ENCODE results near the gene KCNAB1.

KCNAB1 gene

GRCh38 chr3:156377266-156377665 is 256.9 kb downstream of the KCNAB1 start:
- H3K27me3 ChIP-seq (ENCODE audit: insufficient read depth, low read length): no peaks in the 10 kb centered on the region
- no peak overlapping the region for H3K27ac ChIP-seq (ENCODE audit: low read depth, low read length)
- peaks cover 22% of the 10 kb centered on the region for H3K4me1 ChIP-seq (ENCODE audit: insufficient read depth, low read length)
- WGBS: 87% methylated on average over 5 of the region's 7 CpGs
- H3K9ac ChIP-seq (ENCODE audit: low read depth, low read length): no peak overlapping the region
- H3K9me3 ChIP-seq (ENCODE audit: insufficient read depth, low read depth, low read length): no peaks in the 10 kb centered on the region
- H3K4me3 ChIP-seq (ENCODE audit: low read length): no peak overlapping the region
- H3K36me3 ChIP-seq (ENCODE audit: insufficient read depth, low read length): no peaks in the 10 kb centered on the region

- H3K9ac ChIP-seq (ENCODE audit: low read depth, low read length): no peak overlapping the region
- H3K36me3 ChIP-seq (ENCODE audit: insufficient read depth, low read length): no peaks in the 10 kb centered on the region
- no peak overlapping the region for H3K4me3 ChIP-seq (ENCODE audit: low read length)
- 91% methylated on average over 7 of the region's 7 CpGs for WGBS
- peaks cover 18% of the 10 kb centered on the region for H3K4me1 ChIP-seq (ENCODE audit: insufficient read depth, low read length)
- H3K27me3 ChIP-seq (ENCODE audit: insufficient read depth, low read length): no peaks in the 10 kb centered on the region
- H3K9me3 ChIP-seq (ENCODE audit: insufficient read depth, low read depth, low read length): no peaks in the 10 kb centered on the region
- H3K27ac ChIP-seq (ENCODE audit: low read depth, low read length): no peak overlapping the region
These were observed 257.3 kb downstream of the KCNAB1 start for GRCh38 chr3:156377718-156378117.

- H3K9me3 ChIP-seq (ENCODE audit: insufficient read depth, low read depth, low read length): no peaks in the 10 kb centered on the region
- H3K9ac ChIP-seq (ENCODE audit: low read depth, low read length): no peak overlapping the region
- H3K27me3 ChIP-seq (ENCODE audit: insufficient read depth, low read length): no peaks in the 10 kb centered on the region
- WGBS: 91% methylated on average over 3 of the region's 3 CpGs
- H3K4me1 ChIP-seq (ENCODE audit: insufficient read depth, low read length): peaks cover 6% of the 10 kb centered on the region
- H3K4me3 ChIP-seq (ENCODE audit: low read length): no peak overlapping the region
- H3K27ac ChIP-seq (ENCODE audit: low read depth, low read length): no peak overlapping the region
- no peaks in the 10 kb centered on the region for H3K36me3 ChIP-seq (ENCODE audit: insufficient read depth, low read length)
These were observed 258.5 kb downstream of the KCNAB1 start for GRCh38 chr3:156378871-156379270.

- Histone ChIP-seq H3K9me3 (ENCODE audit: insufficient read depth, low read depth, low read length) (no peaks in the 10 kb centered on the region), H3K4me3 (ENCODE audit: low read length) (no peak overlapping the region), H3K36me3 (ENCODE audit: insufficient read depth, low read length) (no peaks in the 10 kb centered on the region), H3K4me1 (ENCODE audit: insufficient read depth, low read length) (peaks cover 2% of the 10 kb centered on the region; the same call in 1 of the 2 replicates), H3K27ac (ENCODE audit: low read depth, low read length) (no peak overlapping the region), H3K27me3 (ENCODE audit: insufficient read depth, low read length) (no peaks in the 10 kb centered on the region), H3K9ac (ENCODE audit: low read depth, low read length) (no peak overlapping the region)
- WGBS: 98% methylated on average over 1 of the region's 1 CpG
These were observed 258.9 kb downstream of the KCNAB1 start for GRCh38 chr3:156379327-156379726.

GRCh38 chr3:156381253-156381652 is 260.9 kb downstream of the KCNAB1 start:
- no peaks in the 10 kb centered on the region for H3K27me3 ChIP-seq (ENCODE audit: insufficient read depth, low read length)
- no peak overlapping the region for H3K27ac ChIP-seq (ENCODE audit: low read depth, low read length)
- H3K4me1 ChIP-seq (ENCODE audit: insufficient read depth, low read length): no peaks in the 10 kb centered on the region
- no peak overlapping the region for H3K4me3 ChIP-seq (ENCODE audit: low read length)
- H3K36me3 ChIP-seq (ENCODE audit: insufficient read depth, low read length): no peaks in the 10 kb centered on the region
- H3K9ac ChIP-seq (ENCODE audit: low read depth, low read length): no peak overlapping the region
- WGBS: 97% methylated on average over 1 of the region's 1 CpG
- no peaks in the 10 kb centered on the region for H3K9me3 ChIP-seq (ENCODE audit: insufficient read depth, low read depth, low read length)

GRCh38 chr3:156382458-156383346 is 262.3 kb downstream of the KCNAB1 start:
- H3K4me1 ChIP-seq (ENCODE audit: insufficient read depth, low read length): no peaks in the 10 kb centered on the region
- no peak overlapping the region for H3K9ac ChIP-seq (ENCODE audit: low read depth, low read length)
- no peaks in the 10 kb centered on the region for H3K27me3 ChIP-seq (ENCODE audit: insufficient read depth, low read length)
- H3K27ac ChIP-seq (ENCODE audit: low read depth, low read length): no peak overlapping the region
- no peaks in the 10 kb centered on the region for H3K9me3 ChIP-seq (ENCODE audit: insufficient read depth, low read depth, low read length)
- no peak overlapping the region for H3K4me3 ChIP-seq (ENCODE audit: low read length)
- no peaks in the 10 kb centered on the region for H3K36me3 ChIP-seq (ENCODE audit: insufficient read depth, low read length)
- WGBS: 89% methylated on average over 9 of the region's 9 CpGs

GRCh38 chr3:156383441-156384025 is 263.2 kb downstream of the KCNAB1 start:
- H3K4me1 ChIP-seq (ENCODE audit: insufficient read depth, low read length): no peaks in the 10 kb centered on the region
- no peaks in the 10 kb centered on the region for H3K27me3 ChIP-seq (ENCODE audit: insufficient read depth, low read length)
- H3K36me3 ChIP-seq (ENCODE audit: insufficient read depth, low read length): no peaks in the 10 kb centered on the region
- no peak overlapping the region for H3K27ac ChIP-seq (ENCODE audit: low read depth, low read length)
- 95% methylated on average over 6 of the region's 6 CpGs for WGBS
- H3K4me3 ChIP-seq (ENCODE audit: low read length): no peak overlapping the region
- no peaks in the 10 kb centered on the region for H3K9me3 ChIP-seq (ENCODE audit: insufficient read depth, low read depth, low read length)
- H3K9ac ChIP-seq (ENCODE audit: low read depth, low read length): no peak overlapping the region

- H3K27me3 ChIP-seq (ENCODE audit: insufficient read depth, low read length): no peaks in the 10 kb centered on the region
- H3K9ac ChIP-seq (ENCODE audit: low read depth, low read length): no peak overlapping the region
- no peaks in the 10 kb centered on the region for H3K9me3 ChIP-seq (ENCODE audit: insufficient read depth, low read depth, low read length)
- no peaks in the 10 kb centered on the region for H3K36me3 ChIP-seq (ENCODE audit: insufficient read depth, low read length)
- H3K4me3 ChIP-seq (ENCODE audit: low read length): no peak overlapping the region
- 91% methylated on average over 6 of the region's 6 CpGs for WGBS
- no peak overlapping the region for H3K27ac ChIP-seq (ENCODE audit: low read depth, low read length)
- H3K4me1 ChIP-seq (ENCODE audit: insufficient read depth, low read length): no peaks in the 10 kb centered on the region
These were observed 268.4 kb downstream of the KCNAB1 start for GRCh38 chr3:156388497-156389448.

GRCh38 chr3:156389449-156389950 is 269.1 kb downstream of the KCNAB1 start:
- H3K27me3 ChIP-seq (ENCODE audit: insufficient read depth, low read length): no peaks in the 10 kb centered on the region
- no peak overlapping the region for H3K4me3 ChIP-seq (ENCODE audit: low read length)
- WGBS: 96% methylated on average over 3 of the region's 3 CpGs
- no peaks in the 10 kb centered on the region for H3K9me3 ChIP-seq (ENCODE audit: insufficient read depth, low read depth, low read length)
- no peaks in the 10 kb centered on the region for H3K36me3 ChIP-seq (ENCODE audit: insufficient read depth, low read length)
- H3K9ac ChIP-seq (ENCODE audit: low read depth, low read length): no peak overlapping the region
- H3K27ac ChIP-seq (ENCODE audit: low read depth, low read length): no peak overlapping the region
- H3K4me1 ChIP-seq (ENCODE audit: insufficient read depth, low read length): no peaks in the 10 kb centered on the region

- Histone ChIP-seq H3K27ac (ENCODE audit: low read depth, low read length) (no peak overlapping the region), H3K36me3 (ENCODE audit: insufficient read depth, low read length) (no peaks in the 10 kb centered on the region), H3K27me3 (ENCODE audit: insufficient read depth, low read length) (no peaks in the 10 kb centered on the region), H3K4me3 (ENCODE audit: low read length) (no peak overlapping the region), H3K9ac (ENCODE audit: low read depth, low read length) (no peak overlapping the region), H3K9me3 (ENCODE audit: insufficient read depth, low read depth, low read length) (no peaks in the 10 kb centered on the region), H3K4me1 (ENCODE audit: insufficient read depth, low read length) (no peaks in the 10 kb centered on the region)
- WGBS: 91% methylated on average over 4 of the region's 4 CpGs
These were observed 270.5 kb downstream of the KCNAB1 start for GRCh38 chr3:156390846-156391245.
